MCF 10A (cell line): ENCODE data around the gene TIMM8A. TPM values are rescaled to one million over a fixed set of nuclear protein-coding genes. Genes with fewer than 3 reads are reported as not detected.
"Not testable (repeated sequence)": the region's sequence is repeated elsewhere in the genome, so short reads cannot be mapped to it uniquely, and the experiment has no call there.

ENCODE experiments used
- BruUV-seq: library from RNA; stranded (reverse); fragments of 400-500 nt; replicated peaks from 2 replicates; lab custom pipeline; 2021; lab: Mats Ljungman, UMichigan
- CTCF ChIA-PET: fragments of 300-600 bp; sonication (Branson Sonifier 250); formaldehyde crosslinking; extraction: SDS; loops from one replicate; lab custom pipeline; 2021; ENCODE audit warnings: antibody characterized with exemption, inconsistent platforms; lab: Yijun Ruan, JAX
- POLR2A ChIA-PET: fragments of 300-600, 350-650 bp; sonication (Branson Sonifier 250); formaldehyde crosslinking; extraction: SDS; loops from one replicate; lab custom pipeline; 2020; ENCODE audit warnings: antibody characterized with exemption, inconsistent platforms; lab: Yijun Ruan, JAX
- DNase-seq: peaks from one replicate; pipeline ENCODE4 v3.0.0-alpha.2; 2018; ENCODE audit not compliant: unreplicated experiment
- H3K27ac Mint-ChIP-seq: one replicate; pipeline ENCODE4 v1.8.0; 2022; ENCODE audit warnings: mild to moderate bottlenecking, low read depth, mixed read lengths; ENCODE audit not compliant: unreplicated experiment
- H3K27me3 Mint-ChIP-seq: one replicate; pipeline ENCODE4 v1.8.0; 2022; ENCODE audit warnings: mixed read lengths; ENCODE audit not compliant: insufficient read depth, unreplicated experiment
- H3K36me3 Mint-ChIP-seq: one replicate; pipeline ENCODE4 v1.8.0; 2022; ENCODE audit warnings: mild to moderate bottlenecking, moderate library complexity, mixed read lengths; ENCODE audit not compliant: insufficient read depth, unreplicated experiment
- H3K4me1 Mint-ChIP-seq: one replicate; pipeline ENCODE4 v1.8.0; 2022; ENCODE audit warnings: mixed read lengths; ENCODE audit not compliant: insufficient read depth, unreplicated experiment
- H3K4me3 Mint-ChIP-seq: one replicate; pipeline ENCODE4 v1.8.0; 2022; ENCODE audit warnings: mild to moderate bottlenecking, moderate library complexity, mixed read lengths; ENCODE audit not compliant: unreplicated experiment
- H3K9me3 Mint-ChIP-seq: one replicate; pipeline ENCODE4 v1.8.0; 2022; ENCODE audit warnings: mixed read lengths; ENCODE audit not compliant: unreplicated experiment
- CTCF ChIP-seq: fragments of 200-600 bp; IDR thresholded peaks from one replicate; pipeline ENCODE4 v1.8.0; 2022; ENCODE audit warnings: antibody characterized with exemption, mild to moderate bottlenecking; ENCODE audit not compliant: unreplicated experiment
- intact Hi-C: fragments of 100-400 bp; cut with micrococcal nuclease; formaldehyde crosslinking; loops from 2 replicates; pipeline ENCODE4 v1.14.1; 2022
- total RNA-seq: library from RNA; stranded (reverse); gene quantifications from 2 replicates; pipeline ENCODE4 v1.2.3, GENCODE V29; 2022

Gene TIMM8A
- total RNA-seq, 1 experiment from 2014 or later: 14.9 TPM

GRCh38 chrX:101347859-101348451, 587 bp downstream of the TIMM8A start:
- peak overlapping the region; percentile 13 for H3K27ac Mint-ChIP-seq
- no peaks in the 10 kb centered on the region for H3K9me3 Mint-ChIP-seq
- TF ChIP-seq CTCF: no peak
- POLR2A ChIA-PET: interaction anchor here (0.7 to 4.3 kb wide), 4 partner anchors 43 to 619 kb away, joined by 3 to 54 read pairs (median 4); partner anchors contain the start of genes CENPI and RPL36A
- peaks cover 28% of the 10 kb centered on the region for H3K27me3 Mint-ChIP-seq
- peak; percentile 8 for DNase-seq
- BruUV-seq: no TSS peak
- H3K4me1 Mint-ChIP-seq: no peaks in the 10 kb centered on the region
- peak overlapping the region; percentile 83 for H3K4me3 Mint-ChIP-seq
- intact Hi-C loops: no loop called here
- CTCF ChIA-PET: interaction anchor here (0.6 to 1.7 kb wide), 2 partner anchors 30 to 43 kb away, joined by 3 to 5 read pairs; partner anchors contain the start of gene RPL36A
- peaks cover 22% of the 10 kb centered on the region for H3K36me3 Mint-ChIP-seq

- no TSS peak for BruUV-seq
- intact Hi-C loops: no loop called here
- no peak overlapping the region for H3K4me3 Mint-ChIP-seq
- TF ChIP-seq CTCF: no peak
- ChIA-PET POLR2A (interaction anchor here (0.6 kb wide), 1 partner anchor 9 kb away, joined by 4 read pairs; no protein-coding TSS in a partner anchor), CTCF (no interaction called here)
- H3K27me3 Mint-ChIP-seq: peaks cover 39% of the 10 kb centered on the region
- H3K4me1 Mint-ChIP-seq: no peaks in the 10 kb centered on the region
- H3K9me3 Mint-ChIP-seq: peaks cover 7% of the 10 kb centered on the region
- no peak for DNase-seq
- H3K27ac Mint-ChIP-seq: no peak overlapping the region
- H3K36me3 Mint-ChIP-seq: no peaks in the 10 kb centered on the region
Observed at GRCh38 chrX:101337776-101338271, 10.7 kb downstream of the TIMM8A start.

GRCh38 chrX:101334310-101334709, 14.2 kb downstream of the TIMM8A start:
- DNase-seq, H3K4me3 Mint-ChIP-seq, H3K27ac Mint-ChIP-seq, intact Hi-C loops, POLR2A ChIA-PET, H3K4me1 Mint-ChIP-seq, BruUV-seq, CTCF ChIA-PET, H3K36me3 Mint-ChIP-seq: not testable (repeated sequence)
- Mint-ChIP-seq H3K27me3 (peaks cover 43% of the 10 kb centered on the region), H3K9me3 (peaks cover 15% of the 10 kb centered on the region)

DNA sequence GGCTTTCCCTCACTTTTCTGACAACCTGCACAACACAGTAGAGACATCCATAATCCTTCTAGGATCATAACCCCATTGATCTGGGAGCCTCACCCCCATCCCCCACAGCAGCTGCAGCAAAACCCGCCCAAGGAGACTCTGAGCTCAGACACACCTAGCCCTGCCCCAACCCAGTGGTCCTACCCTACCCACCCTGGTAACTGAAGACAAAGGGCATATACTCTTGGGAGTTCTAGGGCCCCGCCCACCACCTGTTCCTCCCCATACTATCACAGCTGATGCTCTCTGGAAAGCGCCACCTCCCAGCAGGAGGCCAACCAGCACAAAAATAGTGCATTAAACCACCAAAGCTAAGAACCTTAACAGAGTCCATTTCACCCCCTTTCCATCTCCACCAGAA, 21.9 kb downstream of the TIMM8A start:
- H3K4me1 Mint-ChIP-seq, BruUV-seq, H3K9me3 Mint-ChIP-seq, POLR2A ChIA-PET, H3K4me3 Mint-ChIP-seq, H3K27ac Mint-ChIP-seq, H3K36me3 Mint-ChIP-seq, intact Hi-C loops, DNase-seq: not testable (repeated sequence)
- peaks cover 28% of the 10 kb centered on the region for H3K27me3 Mint-ChIP-seq
- CTCF ChIA-PET: interaction anchor here (0.7 kb wide), 1 partner anchor 65 kb away, joined by 3 read pairs; the partner anchor contains the start of gene RPL36A

- H3K4me3 Mint-ChIP-seq: no peak overlapping the region
- intact Hi-C loops: no loop called here
- no peak for DNase-seq
- ChIA-PET POLR2A (no interaction called here), CTCF (no interaction called here)
- BruUV-seq: no TSS peak
- no peak overlapping the region for H3K27ac Mint-ChIP-seq
- no peaks in the 10 kb centered on the region for H3K4me1 Mint-ChIP-seq
- no peak for TF ChIP-seq CTCF
- no peaks in the 10 kb centered on the region for H3K36me3 Mint-ChIP-seq
- no peaks in the 10 kb centered on the region for H3K27me3 Mint-ChIP-seq
- no peaks in the 10 kb centered on the region for H3K9me3 Mint-ChIP-seq
Observed at GRCh38 chrX:101303790-101304189, 44.8 kb downstream of the TIMM8A start.
